HEK293 (cell line): ENCODE measurements around the gene SPEG.
A peak's percentile ranks its signal among the peaks of the same experiment; 100 is the strongest.

Experiments
- CTCF ChIA-PET: fragments of 350-600 bp; formaldehyde crosslinking; extraction: SDS; loops from one replicate; lab custom pipeline; 2021; ENCODE audit warnings: antibody characterized with exemption; lab: Yijun Ruan, JAX
- POLR2A ChIA-PET: fragments of 300-600 bp; formaldehyde crosslinking; extraction: SDS; loops from one replicate; lab custom pipeline; 2020; ENCODE audit warnings: antibody characterized with exemption, inconsistent platforms; lab: Yijun Ruan, JAX
- H3K27ac ChIP-seq: fragments of 200-500 bp; sonication (Bioruptor generic); 2 replicates; pipeline ENCODE4 v1.5.1; 2014; ENCODE audit warnings: low read depth, low read length, control low read depth, inconsistent platforms; ENCODE audit errors: extremely low read depth
- H3K36me3 ChIP-seq, 2 experiments: fragments of 200-500 bp in 1 of 2; sonication (Bioruptor generic) in 1 of 2; 1 replicate in 1 of 2; 2 replicates in 1 of 2; pipeline ENCODE4 v1.5.1; 2014 to 2017; ENCODE audit warnings: inconsistent platforms in 2 of 2, low read length in 2 of 2; ENCODE audit not compliant: control insufficient read depth in 2 of 2, insufficient read depth in 1 of 2
- H3K4me1 ChIP-seq: fragments of 200-500 bp; sonication (Bioruptor generic); 2 replicates; pipeline ENCODE4 v1.5.1; 2014; ENCODE audit warnings: mild to moderate bottlenecking, low read length, inconsistent platforms; ENCODE audit not compliant: control insufficient read depth, insufficient read depth
- H3K4me3 ChIP-seq: 2 replicates; pipeline ENCODE4 v1.5.1; 2011; ENCODE audit warnings: low read depth, mild to moderate bottlenecking, control low read depth, low read length, moderate library complexity
- H3K9me3 ChIP-seq: fragments of 200-500 bp; sonication (Bioruptor generic); 2 replicates; pipeline ENCODE4 v1.5.1; 2014; ENCODE audit warnings: low read depth, low read length, inconsistent platforms; ENCODE audit not compliant: control insufficient read depth, insufficient read depth
- BCL6B ChIP-seq: fragments of 450-650 bp; formaldehyde crosslinking; IDR thresholded peaks from 2 replicates; pipeline ENCODE4 v1.5.1; 2017; ENCODE audit warnings: missing biosample characterization, missing genetic modification characterization
- SETDB1 ChIP-seq: IDR thresholded peaks from one replicate; pipeline ENCODE4 v1.6.1; 2017; ENCODE audit warnings: mild to moderate bottlenecking, low read length, moderate library complexity, mixed read lengths; ENCODE audit not compliant: insufficient read length
- ZBTB11 ChIP-seq: fragments of 450-650 bp; formaldehyde crosslinking; conservative IDR thresholded peaks from 2 replicates; pipeline ENCODE4 v1.5.1; 2016; ENCODE audit warnings: low read depth, missing biosample characterization, missing genetic modification characterization
- ZBTB48 ChIP-seq: fragments of 450-650 bp; formaldehyde crosslinking; IDR thresholded peaks from 2 replicates; pipeline ENCODE4 v1.5.1; 2016; ENCODE audit warnings: missing biosample characterization, missing genetic modification characterization
- ZEB2 ChIP-seq: fragments of 450-650 bp; formaldehyde crosslinking; IDR thresholded peaks from 2 replicates; pipeline ENCODE4 v1.5.1; 2016; ENCODE audit warnings: missing biosample characterization, missing genetic modification characterization
- ZNF449 ChIP-seq: fragments of 450-650 bp; formaldehyde crosslinking; IDR thresholded peaks from 2 replicates; pipeline ENCODE4 v1.5.1; 2017; ENCODE audit warnings: missing biosample characterization, mild to moderate bottlenecking, missing genetic modification characterization, moderate library complexity
- ZNF48 ChIP-seq: fragments of 450-650 bp; formaldehyde crosslinking; IDR thresholded peaks from 2 replicates; pipeline ENCODE4 v1.5.1; 2016; ENCODE audit warnings: missing biosample characterization, missing genetic modification characterization
- ZNF571 ChIP-seq: fragments of 450-650 bp; formaldehyde crosslinking; IDR thresholded peaks from 2 replicates; pipeline ENCODE4 v1.5.0; 2017; ENCODE audit warnings: missing biosample characterization, missing genetic modification characterization
- ZNF645 ChIP-seq: fragments of 450-650 bp; formaldehyde crosslinking; IDR thresholded peaks from 2 replicates; pipeline ENCODE4; 2016; ENCODE audit warnings: missing biosample characterization, missing genetic modification characterization
- ZNF664 ChIP-seq: fragments of 450-650 bp; formaldehyde crosslinking; IDR thresholded peaks from 2 replicates; pipeline ENCODE4 v1.5.1; 2016; ENCODE audit warnings: missing biosample characterization, missing genetic modification characterization
- ZNF707 ChIP-seq: fragments of 450-650 bp; formaldehyde crosslinking; IDR thresholded peaks from 2 replicates; pipeline ENCODE4 v1.5.1; 2016; ENCODE audit warnings: missing biosample characterization, missing genetic modification characterization
- ZNF776 ChIP-seq: fragments of 450-650 bp; formaldehyde crosslinking; IDR thresholded peaks from 2 replicates; pipeline ENCODE4 v1.5.0; 2017; ENCODE audit warnings: missing biosample characterization, missing genetic modification characterization, borderline replicate concordance
- ZSCAN23 ChIP-seq: fragments of 450-650 bp; formaldehyde crosslinking; IDR thresholded peaks from 2 replicates; pipeline ENCODE4 v1.5.1; 2016; ENCODE audit warnings: missing biosample characterization, missing genetic modification characterization
- ZXDB ChIP-seq: fragments of 450-650 bp; formaldehyde crosslinking; IDR thresholded peaks from 2 replicates; pipeline ENCODE4 v1.5.1; 2016; ENCODE audit warnings: missing biosample characterization, missing genetic modification characterization

SPEG gene

GRCh38 chr2:219436491-219436890 lies 1.8 kb downstream of the SPEG start:
- POLR2A ChIA-PET: interaction anchor here (0.6 kb wide), 1 partner anchor 392 kb away, joined by 5 read pairs; no protein-coding TSS in a partner anchor

GRCh38 chr2:219437141-219437540 lies 2.5 kb downstream of the SPEG start:
- no peaks in the 10 kb centered on the region for H3K36me3 ChIP-seq
- CTCF ChIA-PET: interaction anchor here (0.6 to 2.2 kb wide), 11 partner anchors 9 to 99 kb away, joined by 3 to 11 read pairs (median 4); no protein-coding TSS in a partner anchor

More at GRCh38 chr2:219436491-219436890, 1.8 kb downstream of the SPEG start:
- Histone ChIP-seq H3K27ac (no peak overlapping the region), H3K9me3 (no peaks in the 10 kb centered on the region)
- TF ChIP-seq ZNF48 (tag by site-specific recombination): no peak
- no peak for TF ChIP-seq ZNF571 (tag by site-specific recombination)
- TF ChIP-seq BCL6B: no peak
- TF ChIP-seq SETDB1: no peak
- no peak for TF ChIP-seq ZXDB (tag by site-specific recombination)
- TF ChIP-seq ZNF776 (tag by site-specific recombination): no peak
- TF ChIP-seq ZNF707 (tag by site-specific recombination): no peak
- TF ChIP-seq ZEB2 (tag by site-specific recombination): no peak
- no peak for TF ChIP-seq ZBTB11 (tag by site-specific recombination)
- TF ChIP-seq ZBTB48 (tag by site-specific recombination): no peak
- TF ChIP-seq, all 188 proteins: peak for 0
- Histone ChIP-seq H3K36me3 (no peaks in the 10 kb centered on the region), H3K4me3 (no peak overlapping the region), H3K4me1 (no peaks in the 10 kb centered on the region)
- CTCF ChIA-PET: interaction anchor here (0.6 to 2.2 kb wide), 12 partner anchors 8 to 206 kb away, joined by 3 to 11 read pairs (median 4); no protein-coding TSS in a partner anchor

More at GRCh38 chr2:219437141-219437540, 2.5 kb downstream of the SPEG start:
- POLR2A ChIA-PET: interaction anchor here (0.6 kb wide), 1 partner anchor 391 kb away, joined by 5 read pairs; no protein-coding TSS in a partner anchor
- Histone ChIP-seq H3K4me3 (no peak overlapping the region), H3K27ac (no peak overlapping the region), H3K9me3 (no peaks in the 10 kb centered on the region), H3K4me1 (no peaks in the 10 kb centered on the region)
- TF ChIP-seq ZNF645 (tag by site-specific recombination): no peak
- TF ChIP-seq ZNF664 (tag by site-specific recombination): no peak
- peak; percentile 83 for TF ChIP-seq ZNF449 (tag by site-specific recombination)
- TF ChIP-seq ZSCAN23 (tag by site-specific recombination): no peak
